CD8-positive, alpha-beta memory T cell (primary cell): ENCODE results near the gene TFF3. TPM values are rescaled to one million over a fixed set of nuclear protein-coding genes. Genes with fewer than 3 reads are reported as not detected.

ENCODE experiments used
- CTCF ChIA-PET: fragments of 350-600 bp; sonication (Branson Sonifier 250); formaldehyde crosslinking; loops from one replicate; lab custom pipeline; 2021; ENCODE audit warnings: antibody characterized with exemption; lab: Charles Lee
- POLR2A ChIA-PET: fragments of 350-600 bp; sonication (Branson Sonifier 250); formaldehyde crosslinking; loops from one replicate; lab custom pipeline; 2021; ENCODE audit warnings: antibody characterized with exemption; lab: Charles Lee
- DNase-seq, 5 donors: peaks; one replicate each; pipeline versions ENCODE4 v3.0.0 to v3.0.0-alpha.2; 2020 to 2022; ENCODE audit warnings: mixed read lengths in 1 of 5
- H3K27ac ChIP-seq: one replicate; pipeline ENCODE4 v1.7.0; 2013; ENCODE audit warnings: low read depth, mild to moderate bottlenecking, low read length, moderate library complexity
- H3K27me3 ChIP-seq: 2 replicates; pipeline ENCODE4 v1.7.0; 2013; ENCODE audit warnings: low read length, mild to moderate bottlenecking; ENCODE audit not compliant: insufficient read depth, poor library complexity, severe bottlenecking
- H3K36me3 ChIP-seq: 2 replicates; pipeline ENCODE4 v1.7.0; 2013; ENCODE audit warnings: mild to moderate bottlenecking, low read length, moderate library complexity; ENCODE audit not compliant: insufficient read depth
- H3K4me1 ChIP-seq: 2 replicates; pipeline ENCODE4 v1.7.0; 2013; ENCODE audit warnings: mild to moderate bottlenecking, low read length, moderate library complexity; ENCODE audit not compliant: insufficient read depth
- H3K4me3 ChIP-seq: 2 replicates; pipeline ENCODE4 v1.7.0; 2013; ENCODE audit warnings: mild to moderate bottlenecking, low read length
- H3K9me3 ChIP-seq: 2 replicates; pipeline ENCODE4 v1.7.0; 2013; ENCODE audit warnings: mild to moderate bottlenecking, low read length
- H3K27ac Mint-ChIP-seq, 8 donors: one replicate each; pipeline ENCODE4 v1.8.0; 2020 to 2021; ENCODE audit warnings: mixed read lengths in 8 of 8, mild to moderate bottlenecking in 6 of 8, inconsistent platforms in 3 of 8, moderate library complexity in 3 of 8
- H3K27me3 Mint-ChIP-seq, 2 donors: one replicate each; pipeline ENCODE4 v1.8.0; 2020 to 2021; ENCODE audit warnings: mixed read lengths in 2 of 2, mild to moderate bottlenecking in 1 of 2, moderate library complexity in 1 of 2
- H3K36me3 Mint-ChIP-seq, 3 donors: one replicate each; pipeline ENCODE4 v1.8.0; 2020 to 2021; ENCODE audit warnings: mixed read lengths in 3 of 3, inconsistent platforms in 1 of 3, mild to moderate bottlenecking in 1 of 3
- H3K4me1 Mint-ChIP-seq, 3 donors: one replicate each; pipeline ENCODE4 v1.8.0; 2020 to 2021; ENCODE audit warnings: mixed read lengths in 3 of 3, inconsistent platforms in 1 of 3, mild to moderate bottlenecking in 1 of 3
- H3K4me3 Mint-ChIP-seq, 7 donors: one replicate each; pipeline ENCODE4 v1.8.0; 2020 to 2021; ENCODE audit warnings: mixed read lengths in 7 of 7, mild to moderate bottlenecking in 6 of 7, moderate library complexity in 4 of 7, inconsistent platforms in 2 of 7
- H3K9me3 Mint-ChIP-seq, 5 donors: one replicate each; pipeline ENCODE4 v1.8.0; 2020 to 2022; ENCODE audit warnings: mixed read lengths in 5 of 5, mild to moderate bottlenecking in 3 of 5, moderate library complexity in 2 of 5, inconsistent platforms in 1 of 5
- polyA plus RNA-seq: library from polyadenylated mRNA; unstranded; fragments of 300-500 nt; fragmentation: Illumina TruSeq; gene quantifications from one replicate; pipeline ENCODE4 v1.2.3, GENCODE V29; 2021
- total RNA-seq, 2 experiments: library from RNA; stranded (reverse); gene quantifications; one replicate each; pipeline ENCODE4 v1.2.3, GENCODE V29; 2021

Gene TFF3
- total and polyA plus RNA-seq, 3 experiments from 2014 or later: not detected

GRCh38 chr21:42343963-42344510, 28.8 kb upstream of the TFF3 start:
- H3K4me3 Mint-ChIP-seq: no peak overlapping the region
- H3K9me3 ChIP-seq: no peaks in the 10 kb centered on the region
- POLR2A ChIA-PET: no interaction called here
- no peak overlapping the region for H3K27ac ChIP-seq
- H3K9me3 Mint-ChIP-seq: no peaks in the 10 kb centered on the region
- no peaks in the 10 kb centered on the region for H3K4me1 Mint-ChIP-seq
- no peaks in the 10 kb centered on the region for H3K4me1 ChIP-seq
- no peak overlapping the region for H3K27ac Mint-ChIP-seq
- no peak for DNase-seq
- no peaks in the 10 kb centered on the region for H3K36me3 Mint-ChIP-seq
- H3K36me3 ChIP-seq: no peaks in the 10 kb centered on the region
- CTCF ChIA-PET: no interaction called here
- no peak overlapping the region for H3K4me3 ChIP-seq
- no peaks in the 10 kb centered on the region for H3K27me3 Mint-ChIP-seq
- no peaks in the 10 kb centered on the region for H3K27me3 ChIP-seq

GRCh38 chr21:42343556-42343955, 28.3 kb upstream of the TFF3 start:
- ChIA-PET CTCF (no interaction called here), POLR2A (no interaction called here)
- no peaks in the 10 kb centered on the region for H3K36me3 Mint-ChIP-seq

GRCh38 chr21:42343101-42343500, 27.9 kb upstream of the TFF3 start:
- ChIA-PET POLR2A (no interaction called here), CTCF (no interaction called here)
- H3K27me3 ChIP-seq: no peaks in the 10 kb centered on the region
- H3K4me3 Mint-ChIP-seq: no peak overlapping the region
- no peaks in the 10 kb centered on the region for H3K9me3 ChIP-seq
- no peak overlapping the region for H3K27ac ChIP-seq
- no peaks in the 10 kb centered on the region for H3K36me3 ChIP-seq
- no peaks in the 10 kb centered on the region for H3K36me3 Mint-ChIP-seq
- peaks cover 5% of the 10 kb centered on the region for H3K4me1 ChIP-seq
- DNase-seq: no peak
- H3K27me3 Mint-ChIP-seq: no peaks in the 10 kb centered on the region
- H3K27ac Mint-ChIP-seq: no peak overlapping the region
- no peak overlapping the region for H3K4me3 ChIP-seq
- no peaks in the 10 kb centered on the region for H3K9me3 Mint-ChIP-seq
- peaks cover under 1 to 2% (median 1%) of the 10 kb centered on the region in 3 donors for H3K4me1 Mint-ChIP-seq

More at GRCh38 chr21:42343556-42343955, 28.3 kb upstream of the TFF3 start:
- H3K9me3 Mint-ChIP-seq: no peaks in the 10 kb centered on the region
- Histone ChIP-seq H3K4me3 (no peak overlapping the region), H3K27ac (no peak overlapping the region), H3K27me3 (no peaks in the 10 kb centered on the region), H3K4me1 (peaks cover under 1% of the 10 kb centered on the region), H3K9me3 (no peaks in the 10 kb centered on the region), H3K36me3 (no peaks in the 10 kb centered on the region)
- H3K4me3 Mint-ChIP-seq: no peak overlapping the region
- no peak overlapping the region for H3K27ac Mint-ChIP-seq
- H3K27me3 Mint-ChIP-seq: no peaks in the 10 kb centered on the region
- no peaks in the 10 kb centered on the region for H3K4me1 Mint-ChIP-seq
- DNase-seq: no peak

GRCh38 chr21:42341776-42342542, 26.8 kb upstream of the TFF3 start:
- no peaks in the 10 kb centered on the region for H3K36me3 Mint-ChIP-seq
- no peak for DNase-seq
- H3K27ac ChIP-seq: no peak overlapping the region
- no peaks in the 10 kb centered on the region for H3K27me3 ChIP-seq
- H3K4me3 Mint-ChIP-seq: no peak overlapping the region
- H3K9me3 ChIP-seq: no peaks in the 10 kb centered on the region
- ChIA-PET POLR2A (no interaction called here), CTCF (interaction anchor here (2.2 kb wide), 1 partner anchor 31 kb away, joined by 5 read pairs; no protein-coding TSS in a partner anchor)
- peaks cover 2 to 4% of the 10 kb centered on the region in 2 donors for H3K27me3 Mint-ChIP-seq
- no peaks in the 10 kb centered on the region for H3K9me3 Mint-ChIP-seq
- peaks cover 10% of the 10 kb centered on the region for H3K4me1 ChIP-seq
- no peak overlapping the region for H3K4me3 ChIP-seq
- peaks cover 6 to 11% (median 7%) of the 10 kb centered on the region in 3 donors for H3K4me1 Mint-ChIP-seq
- H3K27ac Mint-ChIP-seq: no peak overlapping the region
- no peaks in the 10 kb centered on the region for H3K36me3 ChIP-seq

- H3K4me1 Mint-ChIP-seq: peaks cover 6 to 11% (median 7%) of the 10 kb centered on the region in 3 donors
- no peak for DNase-seq
- H3K27me3 ChIP-seq: no peaks in the 10 kb centered on the region
- no peaks in the 10 kb centered on the region for H3K9me3 ChIP-seq
- no peaks in the 10 kb centered on the region for H3K9me3 Mint-ChIP-seq
- no peaks in the 10 kb centered on the region for H3K36me3 Mint-ChIP-seq
- H3K27me3 Mint-ChIP-seq: peaks cover 2 to 4% of the 10 kb centered on the region in 2 donors
- peak overlapping the region in 1 of 8 donors; percentile 12 for H3K27ac Mint-ChIP-seq
- ChIA-PET POLR2A (no interaction called here), CTCF (interaction anchor here (1.0 to 2.2 kb wide), 3 partner anchors 30 to 109 kb away, joined by 3 to 5 read pairs (median 3); no protein-coding TSS in a partner anchor)
- no peak overlapping the region for H3K4me3 Mint-ChIP-seq
- no peak overlapping the region for H3K4me3 ChIP-seq
- H3K27ac ChIP-seq: no peak overlapping the region
- H3K4me1 ChIP-seq: peaks cover 10% of the 10 kb centered on the region
- H3K36me3 ChIP-seq: no peaks in the 10 kb centered on the region
Observed at GRCh38 chr21:42340187-42341050, 25.2 kb upstream of the TFF3 start.

GRCh38 chr21:42338729-42339715, 23.8 kb upstream of the TFF3 start:
- Histone ChIP-seq H3K36me3 (no peaks in the 10 kb centered on the region), H3K4me1 (peaks cover 10% of the 10 kb centered on the region), H3K4me3 (no peak overlapping the region), H3K27me3 (no peaks in the 10 kb centered on the region), H3K9me3 (no peaks in the 10 kb centered on the region), H3K27ac (no peak overlapping the region)
- Mint-ChIP-seq H3K27ac (no peak overlapping the region), H3K4me3 (no peak overlapping the region), H3K9me3 (no peaks in the 10 kb centered on the region), H3K27me3 (peaks cover 2 to 4% of the 10 kb centered on the region in 2 donors), H3K4me1 (peaks cover 6 to 11% (median 7%) of the 10 kb centered on the region in 3 donors), H3K36me3 (no peaks in the 10 kb centered on the region)
- CTCF ChIA-PET: interaction anchor here (0.8 to 4.7 kb wide), 10 partner anchors 15 to 128 kb away, joined by 3 to 30 read pairs (median 3); no protein-coding TSS in a partner anchor
- DNase-seq: no peak
- POLR2A ChIA-PET: interaction anchor here (0.6 kb wide), 1 partner anchor 652 kb away, joined by 3 read pairs; no protein-coding TSS in a partner anchor
